ENCODE results near the gene AOPEP.

DNA sequence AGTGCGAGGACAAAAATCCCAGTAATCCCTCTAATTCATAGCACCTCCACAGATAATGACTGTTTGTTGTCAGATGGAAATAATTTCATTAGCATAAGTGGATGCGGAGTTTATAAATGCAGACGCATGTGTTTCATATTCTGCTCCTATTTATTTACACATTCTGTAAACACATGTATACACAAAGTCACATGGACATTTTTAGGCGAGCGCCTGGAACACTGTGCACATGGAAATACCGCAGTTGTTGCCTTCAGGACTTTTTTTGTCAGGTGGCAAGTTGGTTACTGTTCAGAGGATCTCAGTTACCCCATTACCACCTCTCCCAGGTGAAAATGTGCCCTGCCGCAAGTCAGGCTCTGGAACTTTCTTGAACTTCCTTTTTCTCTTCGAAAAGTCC is 46.9 kb upstream of the AOPEP start:
- TF ChIP-seq, protein P1, sequence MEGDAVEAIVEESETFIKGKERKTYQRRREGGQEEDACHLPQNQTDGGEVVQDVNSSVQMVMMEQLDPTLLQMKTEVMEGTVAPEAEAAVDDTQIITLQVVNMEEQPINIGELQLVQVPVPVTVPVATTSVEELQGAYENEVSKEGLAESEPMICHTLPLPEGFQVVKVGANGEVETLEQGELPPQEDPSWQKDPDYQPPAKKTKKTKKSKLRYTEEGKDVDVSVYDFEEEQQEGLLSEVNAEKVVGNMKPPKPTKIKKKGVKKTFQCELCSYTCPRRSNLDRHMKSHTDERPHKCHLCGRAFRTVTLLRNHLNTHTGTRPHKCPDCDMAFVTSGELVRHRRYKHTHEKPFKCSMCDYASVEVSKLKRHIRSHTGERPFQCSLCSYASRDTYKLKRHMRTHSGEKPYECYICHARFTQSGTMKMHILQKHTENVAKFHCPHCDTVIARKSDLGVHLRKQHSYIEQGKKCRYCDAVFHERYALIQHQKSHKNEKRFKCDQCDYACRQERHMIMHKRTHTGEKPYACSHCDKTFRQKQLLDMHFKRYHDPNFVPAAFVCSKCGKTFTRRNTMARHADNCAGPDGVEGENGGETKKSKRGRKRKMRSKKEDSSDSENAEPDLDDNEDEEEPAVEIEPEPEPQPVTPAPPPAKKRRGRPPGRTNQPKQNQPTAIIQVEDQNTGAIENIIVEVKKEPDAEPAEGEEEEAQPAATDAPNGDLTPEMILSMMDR (IDR thresholded peaks at IDR 0.05), result no peak
- TF ChIP-seq POLR2AphosphoS5 (IDR thresholded peaks at IDR 0.05) (no peak), EP300 (IDR thresholded peaks at IDR 0.05) (no peak)

Measured in gastroesophageal sphincter (tissue), 3 donors.